SU-DHL-6 (cell line): Measurements from ENCODE around the gene TOM1L2.

ENCODE experiments used
- EZH2phosphoT487 ChIP-seq: fragments of 200-600 bp; sonication (generic), shearing (Covaris generic); conservative IDR thresholded peaks from 2 replicates; pipeline ENCODE4 v1.6.1; 2018; ENCODE audit warnings: mild to moderate bottlenecking, antibody characterized with exemption, low read length, moderate library complexity, mixed read lengths
- TF ChIP-seq, protein P1 (sequence below): fragments of 200-600 bp; sonication (generic); IDR thresholded peaks from one replicate; pipeline ENCODE4 v1.5.1; 2017; ENCODE audit warnings: antibody characterized with exemption, mild to moderate bottlenecking, low read length, moderate library complexity; ENCODE audit not compliant: insufficient read depth, poor library complexity, severe bottlenecking

DNA sequence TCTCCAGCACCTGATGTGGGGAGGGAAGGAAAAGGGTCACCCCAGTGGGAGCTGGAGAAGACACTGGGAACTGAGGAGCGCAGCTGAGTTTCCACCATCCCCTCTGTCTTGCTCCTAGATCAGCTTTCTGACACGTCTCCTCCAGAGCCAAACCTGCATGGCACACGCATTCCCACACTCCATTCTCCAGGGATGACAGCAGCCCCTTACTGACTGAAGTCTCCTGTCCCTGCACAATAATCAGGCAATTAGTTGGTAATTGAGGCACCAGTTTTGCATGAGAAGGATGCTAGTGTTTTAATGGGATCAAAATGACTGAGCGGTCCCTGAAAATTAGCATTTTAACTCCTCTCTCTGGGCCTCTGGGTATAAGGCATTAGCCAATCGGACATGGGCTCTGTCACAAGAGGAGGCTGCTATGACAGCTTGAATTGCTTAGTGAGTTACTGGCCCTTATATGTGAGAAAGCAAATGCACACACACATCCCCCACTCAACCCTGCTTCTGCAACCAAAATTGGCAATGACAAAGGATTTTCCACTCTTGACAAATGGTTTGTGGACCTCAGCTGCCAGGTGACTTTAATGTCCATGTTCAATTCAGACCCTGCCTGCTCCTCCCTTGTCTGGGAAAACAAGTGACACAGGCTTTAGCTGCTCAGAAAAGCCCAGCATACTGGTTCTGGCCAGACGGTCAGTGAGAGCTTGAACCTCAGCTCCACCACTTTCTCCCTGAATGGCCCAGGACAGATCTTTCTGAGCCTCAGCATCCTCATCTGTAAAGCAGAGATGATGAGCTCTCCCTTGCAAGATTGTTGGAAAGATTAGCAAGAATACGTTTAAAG is 78.2 kb downstream of the TOM1L2 start:
- TF ChIP-seq, protein P1, sequence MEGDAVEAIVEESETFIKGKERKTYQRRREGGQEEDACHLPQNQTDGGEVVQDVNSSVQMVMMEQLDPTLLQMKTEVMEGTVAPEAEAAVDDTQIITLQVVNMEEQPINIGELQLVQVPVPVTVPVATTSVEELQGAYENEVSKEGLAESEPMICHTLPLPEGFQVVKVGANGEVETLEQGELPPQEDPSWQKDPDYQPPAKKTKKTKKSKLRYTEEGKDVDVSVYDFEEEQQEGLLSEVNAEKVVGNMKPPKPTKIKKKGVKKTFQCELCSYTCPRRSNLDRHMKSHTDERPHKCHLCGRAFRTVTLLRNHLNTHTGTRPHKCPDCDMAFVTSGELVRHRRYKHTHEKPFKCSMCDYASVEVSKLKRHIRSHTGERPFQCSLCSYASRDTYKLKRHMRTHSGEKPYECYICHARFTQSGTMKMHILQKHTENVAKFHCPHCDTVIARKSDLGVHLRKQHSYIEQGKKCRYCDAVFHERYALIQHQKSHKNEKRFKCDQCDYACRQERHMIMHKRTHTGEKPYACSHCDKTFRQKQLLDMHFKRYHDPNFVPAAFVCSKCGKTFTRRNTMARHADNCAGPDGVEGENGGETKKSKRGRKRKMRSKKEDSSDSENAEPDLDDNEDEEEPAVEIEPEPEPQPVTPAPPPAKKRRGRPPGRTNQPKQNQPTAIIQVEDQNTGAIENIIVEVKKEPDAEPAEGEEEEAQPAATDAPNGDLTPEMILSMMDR, result no peak
- TF ChIP-seq EZH2phosphoT487, result no peak
